Activated CD8-positive, alpha-beta memory T cell treated with anti-CD3 and anti-CD28 coated beads, Interleukin-2, amount 10 ng/mL, durations not matched to agents 7 days and 5 days (primary cell): ENCODE results near the gene STXBP2. TPM values are rescaled to one million over a fixed set of nuclear protein-coding genes. Genes with fewer than 3 reads are reported as not detected.
A peak's percentile ranks its signal among the peaks of the same experiment; 100 is the strongest.

Source experiments
- ATAC-seq: fragments of 150-1000 bp; cut with Tn5 transposase; one replicate; pipeline ENCODE4 v1.10.0; 2021; ENCODE audit warnings: moderate library complexity
- CTCF ChIA-PET: fragments of 350-600 bp; sonication (Branson Sonifier 250); formaldehyde crosslinking; loops from one replicate; lab custom pipeline; 2021; ENCODE audit warnings: antibody characterized with exemption; lab: Charles Lee
- DNase-seq: peaks from one replicate; pipeline ENCODE4 v3.0.0-alpha.2; 2020
- H3K27ac Mint-ChIP-seq: one replicate; pipeline ENCODE4 v1.8.0; 2021; ENCODE audit warnings: mild to moderate bottlenecking, mixed read lengths
- H3K27me3 Mint-ChIP-seq: one replicate; pipeline ENCODE4 v1.8.0; 2021; ENCODE audit warnings: mixed read lengths
- H3K36me3 Mint-ChIP-seq: one replicate; pipeline ENCODE4 v1.8.0; 2021; ENCODE audit warnings: mild to moderate bottlenecking, mixed read lengths
- H3K4me1 Mint-ChIP-seq: one replicate; pipeline ENCODE4 v1.8.0; 2021; ENCODE audit warnings: mixed read lengths
- H3K4me3 Mint-ChIP-seq: one replicate; pipeline ENCODE4 v1.8.0; 2021; ENCODE audit warnings: mild to moderate bottlenecking, moderate library complexity, mixed read lengths
- H3K9me3 Mint-ChIP-seq: one replicate; pipeline ENCODE4 v1.8.0; 2022; ENCODE audit warnings: low read depth, mixed read lengths
- total RNA-seq, 2 experiments: library from RNA; stranded (reverse); gene quantifications; one replicate each; pipeline ENCODE4 v1.2.3, GENCODE V29; 2021

STXBP2 gene
- 100 to 1,000 TPM; 132 to 158 TPM for total RNA-seq

DNA sequence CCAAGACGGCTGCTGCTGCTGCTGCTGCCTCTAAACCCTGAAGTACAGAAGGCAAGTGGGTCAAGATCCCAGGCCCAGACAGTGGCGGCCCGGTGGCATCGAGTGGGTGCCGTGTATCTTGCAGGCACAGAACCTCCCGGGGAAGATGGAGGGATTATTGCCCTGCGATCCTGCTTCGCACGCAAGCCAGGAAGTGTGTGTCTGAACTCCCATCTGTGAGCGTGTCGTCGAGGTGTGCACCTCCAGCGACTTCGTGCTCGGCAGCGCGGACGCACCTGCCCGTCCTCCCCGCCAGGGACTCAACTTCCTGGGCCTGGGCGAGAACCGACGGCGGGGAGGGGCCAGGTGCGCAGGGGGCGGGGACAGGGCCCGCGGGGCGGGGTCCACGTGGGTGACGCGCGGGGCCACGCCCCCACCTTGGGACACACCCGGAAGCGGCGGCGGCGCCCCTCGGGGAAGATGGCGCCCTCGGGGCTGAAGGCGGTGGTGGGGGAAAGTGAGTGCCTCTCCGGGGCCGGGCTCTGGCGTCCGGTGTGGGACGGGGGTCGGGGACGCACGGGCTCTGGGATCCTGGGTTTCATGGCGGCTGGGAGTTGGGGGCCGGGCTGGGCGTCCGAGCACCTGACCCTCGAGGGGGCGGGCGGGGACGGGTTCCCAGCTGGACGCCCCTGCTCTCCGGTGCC, at the start of gene STXBP2:
TSS of gene STXBP2 (plus strand) at position 420 of the 683 bp plus-strand sequence. CDS start at position 460, 40 bp downstream.
- H3K27ac Mint-ChIP-seq: peak within 1 kb of the TSS; percentile 88
- H3K4me1 Mint-ChIP-seq: peaks cover 26% of the 10 kb centered on the region
- ATAC-seq: peak; percentile 94
- H3K9me3 Mint-ChIP-seq: peaks cover 5% of the 10 kb centered on the region
- CTCF ChIA-PET: interaction anchor here (1.2 to 2.9 kb wide), 6 partner anchors 24 to 232 kb away, joined by 3 to 13 read pairs (median 4); partner anchors contain the start of genes PNPLA6 and TRAPPC5
- H3K27me3 Mint-ChIP-seq: no peaks in the 10 kb centered on the region
- DNase-seq: peak; percentile 92
- H3K4me3 Mint-ChIP-seq: peak within 1 kb of the TSS; percentile 79
- H3K36me3 Mint-ChIP-seq: peaks cover 12% of the 10 kb centered on the region

DNA sequence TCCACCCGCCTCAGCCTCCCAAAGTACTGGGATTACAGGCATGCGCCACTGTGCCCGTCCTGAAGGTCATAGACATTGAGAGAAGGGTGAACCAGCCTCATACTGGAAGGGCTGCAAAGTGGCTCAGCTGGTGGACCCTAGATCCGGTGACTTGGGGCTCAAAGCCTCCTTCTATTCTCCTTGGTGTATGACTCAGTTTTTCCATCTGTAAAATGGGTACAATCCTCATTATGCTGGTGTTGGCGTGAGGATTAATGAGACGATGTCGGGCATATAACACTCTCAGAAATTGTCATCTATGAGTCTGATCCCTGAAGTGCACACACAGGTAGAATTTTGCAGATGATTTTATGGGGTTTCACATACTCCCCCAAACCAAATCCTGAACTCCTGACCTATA, 47.1 kb upstream of the STXBP2 start:
- Mint-ChIP-seq H3K27me3 (peaks cover 15% of the 10 kb centered on the region), H3K9me3 (no peaks in the 10 kb centered on the region), H3K4me1 (no peaks in the 10 kb centered on the region), H3K27ac (no peak overlapping the region), H3K36me3 (no peaks in the 10 kb centered on the region), H3K4me3 (no peak overlapping the region)
- CTCF ChIA-PET: no interaction called here
- ATAC-seq: no peak
- no peak for DNase-seq

DNA sequence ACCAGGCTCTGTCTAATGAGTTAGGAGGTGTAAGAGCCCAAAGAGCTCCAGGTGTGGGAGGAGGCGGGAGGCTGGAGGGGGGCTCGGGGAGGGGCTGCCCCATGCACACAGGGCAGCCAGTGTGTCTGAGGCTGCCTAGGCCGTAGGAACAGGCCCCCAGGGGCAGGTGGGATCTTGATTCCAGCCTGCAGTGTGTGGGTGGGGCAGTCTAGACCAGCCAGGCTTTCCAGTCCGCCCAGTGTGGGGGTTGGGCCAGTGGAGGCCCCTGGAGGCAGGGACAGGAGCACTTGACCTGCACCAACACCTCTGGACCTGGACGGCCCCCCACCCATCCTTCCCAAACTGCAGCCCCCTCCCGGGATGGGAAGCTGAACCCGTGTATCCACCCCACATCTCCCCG, 46.7 kb upstream of the STXBP2 start:
- ATAC-seq: no peak

DNA sequence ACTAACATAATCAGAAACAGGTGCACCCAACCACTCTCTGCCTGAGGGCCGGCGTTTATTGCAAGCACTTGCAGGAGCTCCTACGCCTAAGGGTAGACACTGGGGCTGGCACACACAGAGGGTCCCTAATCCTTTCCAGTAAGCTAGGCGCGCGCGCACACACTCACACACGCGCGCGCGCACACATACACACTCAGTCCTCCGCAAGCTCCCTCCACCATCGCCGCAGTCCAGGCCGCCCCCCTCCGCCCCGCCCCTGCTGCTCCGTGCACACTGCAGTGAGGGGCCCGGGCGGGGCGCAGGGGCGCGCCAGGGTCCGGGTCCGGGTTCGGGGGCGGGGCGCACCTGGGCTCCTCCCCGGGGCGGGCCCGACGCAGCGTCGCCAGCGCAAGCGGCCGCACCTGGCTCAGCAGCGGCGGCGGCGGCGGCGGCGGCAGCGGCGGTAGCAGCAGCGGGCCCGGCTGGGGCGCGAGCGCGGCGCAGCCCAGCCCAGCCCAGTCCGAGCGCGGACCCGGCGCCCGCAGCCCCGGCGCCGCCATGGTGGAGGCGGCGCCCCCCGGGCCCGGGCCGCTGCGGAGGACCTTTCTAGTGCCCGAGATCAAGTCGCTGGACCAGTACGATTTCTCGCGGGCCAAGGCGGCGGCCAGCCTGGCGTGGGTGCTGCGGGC, 41.3 kb upstream of the STXBP2 start, which contains the start of gene CAMSAP3:
TSS of gene CAMSAP3 (plus strand) at position 398 of the 668 bp plus-strand sequence. CDS start at position 538, 140 bp downstream.
- H3K4me1 Mint-ChIP-seq: peaks cover 3% of the 10 kb centered on the region
- no peak within 1 kb of the TSS for H3K27ac Mint-ChIP-seq
- no peaks in the 10 kb centered on the region for H3K9me3 Mint-ChIP-seq
- DNase-seq: peak; percentile 44
- H3K36me3 Mint-ChIP-seq: no peaks in the 10 kb centered on the region
- peaks cover 42% of the 10 kb centered on the region for H3K27me3 Mint-ChIP-seq
- CTCF ChIA-PET: interaction anchor here (1.0 to 1.2 kb wide), 2 partner anchors 85 to 219 kb away, joined by 3 read pairs; partner anchors contain the start of gene TRAPPC5
- peak within 1 kb of the TSS; percentile 40 for H3K4me3 Mint-ChIP-seq
- peak; percentile 90 for ATAC-seq

More for the DNA sequence above, 46.7 kb upstream of the STXBP2 start:
- Mint-ChIP-seq H3K4me1 (peaks cover 2% of the 10 kb centered on the region), H3K27me3 (peaks cover 19% of the 10 kb centered on the region), H3K9me3 (no peaks in the 10 kb centered on the region), H3K27ac (no peak overlapping the region), H3K36me3 (no peaks in the 10 kb centered on the region), H3K4me3 (no peak overlapping the region)
- CTCF ChIA-PET: no interaction called here
- no peak for DNase-seq

DNA sequence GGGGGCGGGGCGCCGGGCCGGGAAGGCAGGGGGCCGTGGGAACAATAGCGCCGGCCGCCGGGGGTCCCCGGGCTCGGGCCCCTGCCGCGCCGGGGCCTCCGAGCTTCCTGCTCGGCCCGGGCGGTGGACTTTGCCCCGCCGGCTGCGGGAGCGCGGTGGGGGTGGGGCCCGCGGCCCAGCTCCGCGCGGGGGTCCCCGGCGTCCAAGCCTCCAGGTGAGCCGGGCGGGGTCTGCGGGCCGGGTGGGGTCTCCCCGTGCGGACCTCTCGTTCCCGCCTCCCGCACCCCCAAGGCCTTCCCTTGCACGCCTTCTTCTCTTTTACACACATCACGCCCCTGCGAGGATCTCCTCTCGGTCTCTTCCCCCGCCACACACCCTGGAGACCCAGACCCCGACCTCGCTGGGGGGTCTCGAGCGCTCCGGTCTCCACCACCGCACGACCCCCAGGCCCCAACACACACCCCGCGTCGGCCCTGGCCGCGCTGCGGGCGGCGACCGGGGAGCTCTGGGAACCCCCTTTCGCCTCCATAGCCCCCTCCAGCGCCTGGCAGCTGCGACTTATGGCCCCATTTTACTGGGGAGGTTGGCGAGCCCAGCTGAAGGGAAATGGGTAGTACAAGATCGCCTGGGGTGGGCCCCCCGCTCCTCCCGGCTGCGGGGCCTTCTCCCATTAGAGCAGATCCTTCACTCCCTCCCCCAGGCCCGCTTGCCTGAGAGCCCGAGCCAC, 40.5 kb upstream of the STXBP2 start:
- H3K36me3 Mint-ChIP-seq: no peaks in the 10 kb centered on the region
- H3K4me3 Mint-ChIP-seq: peak overlapping the region; percentile 40
- H3K27me3 Mint-ChIP-seq: peaks cover 42% of the 10 kb centered on the region
- no peak for ATAC-seq
- CTCF ChIA-PET: interaction anchor here (1.0 to 1.3 kb wide), 3 partner anchors 9 to 220 kb away, joined by 3 to 7 read pairs (median 3); no protein-coding TSS in a partner anchor
- DNase-seq: no peak
- peaks cover 3% of the 10 kb centered on the region for H3K4me1 Mint-ChIP-seq
- no peak overlapping the region for H3K27ac Mint-ChIP-seq
- H3K9me3 Mint-ChIP-seq: no peaks in the 10 kb centered on the region

DNA sequence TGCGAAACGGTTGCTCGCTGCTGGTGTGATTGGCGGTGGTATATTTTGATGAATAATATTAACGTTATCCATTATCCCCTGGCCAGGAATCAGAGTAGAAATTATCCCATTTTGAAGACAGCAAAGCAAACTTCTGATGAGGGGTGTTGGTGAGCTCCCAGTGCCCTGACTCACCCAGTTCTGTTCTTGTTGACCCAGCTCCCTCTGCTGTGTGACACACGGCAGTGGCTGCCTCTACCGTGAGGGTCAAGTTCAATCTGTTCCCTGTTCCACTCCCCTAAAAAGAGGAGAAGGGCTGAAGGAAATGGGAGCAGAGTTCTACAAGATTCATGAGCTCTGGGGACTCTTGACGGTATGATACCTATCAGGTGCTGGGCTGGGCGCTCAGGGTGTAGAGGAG, 39.2 kb upstream of the STXBP2 start:
- ATAC-seq: no peak
- no peak overlapping the region for H3K27ac Mint-ChIP-seq
- CTCF ChIA-PET: interaction anchor here (1.3 kb wide), 1 partner anchor 8 kb away, joined by 3 read pairs; no protein-coding TSS in a partner anchor
- peaks cover 42% of the 10 kb centered on the region for H3K27me3 Mint-ChIP-seq
- H3K36me3 Mint-ChIP-seq: no peaks in the 10 kb centered on the region
- H3K9me3 Mint-ChIP-seq: no peaks in the 10 kb centered on the region
- no peak overlapping the region for H3K4me3 Mint-ChIP-seq
- DNase-seq: no peak
- H3K4me1 Mint-ChIP-seq: peaks cover 3% of the 10 kb centered on the region

DNA sequence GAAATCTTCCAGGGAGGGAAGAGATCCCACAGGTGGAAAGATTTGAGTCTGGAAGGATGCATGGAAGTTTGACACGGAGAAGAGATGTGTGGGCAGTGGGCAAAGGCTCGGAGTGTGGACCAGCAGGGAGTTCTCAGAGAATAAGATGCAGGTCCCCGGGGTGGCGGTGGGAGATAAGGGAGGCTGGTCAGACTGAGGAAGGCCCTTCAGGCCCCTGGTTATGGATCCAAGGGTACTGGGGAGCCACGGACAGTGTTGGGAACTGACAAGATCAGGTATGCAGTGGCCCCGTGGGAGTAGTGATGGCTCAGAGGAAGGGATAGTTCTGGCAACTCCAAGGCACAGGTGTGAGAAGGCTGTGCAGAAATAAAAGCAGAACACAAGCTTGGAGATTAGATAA, 38.7 kb upstream of the STXBP2 start:
- Mint-ChIP-seq H3K27ac (no peak overlapping the region), H3K27me3 (peaks cover 42% of the 10 kb centered on the region), H3K9me3 (no peaks in the 10 kb centered on the region), H3K4me1 (peaks cover 3% of the 10 kb centered on the region), H3K36me3 (no peaks in the 10 kb centered on the region), H3K4me3 (no peak overlapping the region)
- DNase-seq (no peak), ATAC-seq (no peak)
- CTCF ChIA-PET: no interaction called here

DNA sequence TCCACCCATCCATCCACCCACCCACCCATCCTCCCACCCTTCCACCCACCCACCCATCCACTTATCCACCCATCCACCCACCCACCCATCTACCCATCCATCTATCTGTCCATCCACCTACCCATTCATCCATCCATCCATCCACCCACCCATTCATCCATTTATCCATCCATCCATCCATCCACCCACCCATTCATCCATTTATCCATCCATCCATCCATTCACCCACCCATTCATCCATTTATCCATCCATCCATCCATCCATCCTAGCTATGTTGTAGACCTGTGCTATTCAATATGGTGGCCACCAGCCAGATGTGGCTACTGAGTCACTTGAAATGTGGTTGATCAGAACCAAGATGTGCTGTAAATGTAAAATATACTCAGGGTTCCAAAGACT, 36.2 kb upstream of the STXBP2 start:
- CTCF ChIA-PET: no interaction called here
- Mint-ChIP-seq H3K4me1 (no peaks in the 10 kb centered on the region), H3K36me3 (no peaks in the 10 kb centered on the region), H3K4me3 (no peak overlapping the region), H3K27me3 (peaks cover 20% of the 10 kb centered on the region), H3K27ac (no peak overlapping the region), H3K9me3 (no peaks in the 10 kb centered on the region)
- no peak for ATAC-seq
- no peak for DNase-seq

DNA sequence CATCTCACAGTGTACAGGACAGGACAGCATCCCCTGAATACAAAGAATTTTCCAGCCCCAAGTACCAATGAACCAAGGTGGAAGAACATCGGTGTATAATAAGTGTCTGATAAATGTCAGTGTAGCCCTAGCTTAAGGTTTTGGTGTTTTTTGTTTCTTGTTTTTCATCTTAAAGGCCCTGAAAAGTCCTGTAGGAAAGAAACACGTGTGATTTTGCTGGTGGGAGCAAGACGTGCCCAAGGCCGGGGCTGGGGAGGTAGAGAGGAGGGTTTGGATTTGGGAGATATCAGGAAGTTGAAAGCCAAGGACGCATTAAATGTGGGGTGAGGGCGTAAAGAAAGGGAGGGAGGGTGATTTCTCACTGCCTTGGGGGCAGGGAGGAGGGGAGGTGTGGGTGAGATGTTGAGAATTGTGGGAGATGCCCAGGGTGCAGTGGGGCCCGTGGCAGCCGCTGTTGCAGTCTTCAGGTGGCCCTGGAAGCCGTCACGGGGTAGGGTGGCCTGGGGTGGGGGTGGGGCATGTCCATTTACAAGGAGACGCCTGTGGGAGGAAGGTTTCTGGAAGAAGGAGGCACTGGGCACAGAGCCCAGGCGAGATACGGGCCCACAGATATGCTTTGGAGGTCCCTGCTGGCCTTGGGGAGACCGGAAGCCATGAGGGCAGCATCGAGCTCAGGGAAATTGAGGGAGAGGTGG, 34.5 kb upstream of the STXBP2 start:
- ATAC-seq: no peak
- no peak for DNase-seq
- H3K27ac Mint-ChIP-seq: no peak overlapping the region
- no peaks in the 10 kb centered on the region for H3K36me3 Mint-ChIP-seq
- no peaks in the 10 kb centered on the region for H3K4me1 Mint-ChIP-seq
- CTCF ChIA-PET: no interaction called here
- no peak overlapping the region for H3K4me3 Mint-ChIP-seq
- H3K9me3 Mint-ChIP-seq: no peaks in the 10 kb centered on the region
- peaks cover 9% of the 10 kb centered on the region for H3K27me3 Mint-ChIP-seq

DNA sequence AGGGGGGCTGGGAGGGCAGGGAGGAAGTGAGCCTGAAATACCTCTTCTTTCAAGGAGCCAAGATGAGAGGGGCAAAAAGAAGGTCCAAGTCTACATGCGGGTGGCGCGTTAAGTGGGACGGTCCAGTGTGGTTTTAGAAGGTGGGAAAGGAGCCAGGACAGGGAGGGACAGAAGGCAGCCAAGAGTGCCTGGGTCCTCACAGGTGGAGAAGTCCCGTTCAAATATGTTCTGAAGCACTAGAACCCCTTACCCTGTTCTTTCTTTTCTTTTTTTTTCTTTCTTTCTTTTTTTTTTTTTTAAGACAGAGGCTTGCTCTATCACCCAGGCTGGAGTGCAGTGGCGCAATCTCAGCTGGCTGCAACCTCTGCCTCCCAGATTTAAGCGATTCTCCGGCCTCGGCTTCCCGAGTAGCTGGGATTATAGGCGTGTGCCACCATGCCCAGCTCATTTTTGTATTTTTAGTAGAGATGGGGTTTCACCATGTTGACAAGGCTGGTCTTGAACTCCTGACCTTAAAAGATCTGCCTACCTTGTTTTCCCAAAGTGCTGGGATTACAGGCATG, 33.9 kb upstream of the STXBP2 start:
- peaks cover 3% of the 10 kb centered on the region for H3K27me3 Mint-ChIP-seq
- H3K4me1 Mint-ChIP-seq: no peaks in the 10 kb centered on the region
- DNase-seq (no peak), ATAC-seq (no peak)
- CTCF ChIA-PET: no interaction called here
- no peak overlapping the region for H3K27ac Mint-ChIP-seq
- no peak overlapping the region for H3K4me3 Mint-ChIP-seq
- no peaks in the 10 kb centered on the region for H3K9me3 Mint-ChIP-seq
- no peaks in the 10 kb centered on the region for H3K36me3 Mint-ChIP-seq

DNA sequence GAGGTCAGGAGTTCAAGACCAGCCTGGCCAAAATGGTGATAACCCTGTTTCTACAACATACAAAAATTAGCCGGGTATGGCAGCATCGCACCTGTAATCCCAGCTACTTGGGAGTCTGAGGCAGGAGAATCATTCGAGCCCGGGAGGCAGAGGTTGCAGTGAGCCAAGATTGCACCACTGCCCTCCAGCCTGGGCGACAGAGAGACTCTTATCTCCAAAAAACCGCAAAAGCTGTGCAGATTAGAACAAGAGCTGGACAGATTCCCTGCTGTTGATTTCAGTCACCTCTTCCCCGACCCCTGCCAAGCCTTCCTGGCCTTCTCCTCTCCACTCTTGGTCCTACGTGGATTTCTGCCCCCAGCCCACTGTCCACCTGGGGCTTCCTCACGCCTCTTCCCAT, 33.0 kb upstream of the STXBP2 start:
- Mint-ChIP-seq H3K27ac (no peak overlapping the region), H3K4me1 (no peaks in the 10 kb centered on the region), H3K9me3 (no peaks in the 10 kb centered on the region), H3K4me3 (no peak overlapping the region), H3K27me3 (no peaks in the 10 kb centered on the region), H3K36me3 (no peaks in the 10 kb centered on the region)
- no peak for ATAC-seq
- no peak for DNase-seq
- CTCF ChIA-PET: interaction anchor here (1.0 kb wide), 1 partner anchor 35 kb away, joined by 3 read pairs; no protein-coding TSS in a partner anchor

DNA sequence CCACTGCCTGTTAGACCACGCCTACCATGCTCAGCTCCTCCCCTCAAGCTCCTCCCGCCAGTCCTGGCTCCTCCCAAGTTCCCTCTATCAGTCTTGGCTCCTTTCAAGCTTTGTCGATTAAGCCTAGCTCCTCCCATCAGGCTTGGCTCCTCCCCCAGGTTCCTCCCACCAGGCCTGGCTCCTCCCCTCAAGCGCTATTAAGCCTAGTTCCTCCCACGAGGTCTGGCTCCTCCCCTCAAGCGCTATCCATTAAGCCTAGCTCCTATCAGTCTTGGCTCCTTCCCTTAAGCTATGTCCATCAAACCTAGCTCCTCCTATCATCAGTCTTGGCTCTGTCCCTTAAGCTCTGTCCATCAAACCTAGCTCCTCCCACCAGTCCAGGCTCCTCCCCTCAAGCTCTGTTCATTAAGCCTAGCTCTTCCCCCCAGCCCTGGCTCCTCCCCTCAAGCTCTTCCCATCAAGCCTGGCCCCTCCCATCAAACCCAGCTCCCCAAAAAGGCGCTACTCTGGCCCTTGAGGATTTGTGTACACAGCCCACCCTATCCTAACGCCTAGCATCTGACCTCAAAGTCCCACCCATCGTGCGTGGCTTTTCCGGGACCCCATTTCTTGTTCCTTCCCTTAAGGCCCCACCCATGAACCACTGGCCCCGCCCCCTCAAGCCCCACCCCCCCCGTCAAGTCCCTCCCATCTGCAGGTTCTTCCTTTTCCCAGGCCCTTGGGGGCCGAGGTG, 31.3 kb upstream of the STXBP2 start:
- no peak overlapping the region for H3K4me3 Mint-ChIP-seq
- peak; percentile 61 for DNase-seq
- no peaks in the 10 kb centered on the region for H3K4me1 Mint-ChIP-seq
- CTCF ChIA-PET: interaction anchor here (0.9 to 1.1 kb wide), 2 partner anchors 8 to 75 kb away, joined by 3 read pairs; partner anchors contain the start of gene TRAPPC5
- H3K27ac Mint-ChIP-seq: no peak overlapping the region
- H3K9me3 Mint-ChIP-seq: no peaks in the 10 kb centered on the region
- no peaks in the 10 kb centered on the region for H3K27me3 Mint-ChIP-seq
- peak; percentile 72 for ATAC-seq
- no peaks in the 10 kb centered on the region for H3K36me3 Mint-ChIP-seq
